ENCODE results near the gene GPR176.

The GPR176 gene

GRCh38 chr15:39937696-39938095, 17.6 kb upstream of the GPR176 start:
- TF ChIP-seq CTCF (IDR thresholded peaks at IDR 0.05; ENCODE audit: control insufficient read depth, insufficient read depth, low read depth, low read length, missing control alignments), result no peak

GRCh38 chr15:39936681-39937080, 16.6 kb upstream of the GPR176 start:
- no peak for TF ChIP-seq CTCF (IDR thresholded peaks at IDR 0.05; ENCODE audit: control insufficient read depth, insufficient read depth, low read depth, low read length, missing control alignments)
- no peak for DNase-seq (ENCODE audit: low read depth)
- H3K4me3 ChIP-seq (ENCODE audit: control insufficient read depth, low read depth, low read length), result no peak overlapping the region

More at GRCh38 chr15:39937696-39938095, 17.6 kb upstream of the GPR176 start:
- no peak for DNase-seq (ENCODE audit: low read depth)
- no peak overlapping the region for H3K4me3 ChIP-seq (ENCODE audit: control insufficient read depth, low read depth, low read length)

GRCh38 chr15:39936187-39936586, 16.1 kb upstream of the GPR176 start:
- H3K4me3 ChIP-seq (ENCODE audit: control insufficient read depth, low read depth, low read length), result no peak overlapping the region
- no peak for DNase-seq (ENCODE audit: low read depth)
- TF ChIP-seq CTCF (IDR thresholded peaks at IDR 0.05; ENCODE audit: control insufficient read depth, insufficient read depth, low read depth, low read length, missing control alignments), result no peak

DNA sequence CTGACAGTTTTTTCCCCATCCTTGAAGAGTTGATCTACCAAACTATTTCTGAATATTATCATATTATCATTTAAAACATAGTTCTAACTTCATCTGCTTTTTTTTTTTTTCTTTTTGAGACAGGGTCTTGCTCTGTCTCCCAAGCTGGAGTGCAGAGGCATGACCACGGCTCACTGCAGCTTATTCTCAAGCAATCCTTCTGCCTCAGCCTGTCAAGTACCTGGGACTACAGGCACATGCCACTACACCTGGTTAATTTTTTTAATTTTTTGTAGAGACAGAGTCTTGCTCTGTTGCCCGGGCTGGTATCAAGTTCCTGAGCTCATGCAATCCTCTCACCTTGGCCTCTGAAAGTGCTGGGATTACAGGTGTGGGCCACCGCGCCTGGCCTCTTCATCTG, 15.2 kb upstream of the GPR176 start:
- TF ChIP-seq CTCF (IDR thresholded peaks at IDR 0.05; ENCODE audit: control insufficient read depth, insufficient read depth, low read depth, low read length, missing control alignments), result no peak
- no peak overlapping the region for H3K4me3 ChIP-seq (ENCODE audit: control insufficient read depth, low read depth, low read length)
- no peak for DNase-seq (ENCODE audit: low read depth)

DNA sequence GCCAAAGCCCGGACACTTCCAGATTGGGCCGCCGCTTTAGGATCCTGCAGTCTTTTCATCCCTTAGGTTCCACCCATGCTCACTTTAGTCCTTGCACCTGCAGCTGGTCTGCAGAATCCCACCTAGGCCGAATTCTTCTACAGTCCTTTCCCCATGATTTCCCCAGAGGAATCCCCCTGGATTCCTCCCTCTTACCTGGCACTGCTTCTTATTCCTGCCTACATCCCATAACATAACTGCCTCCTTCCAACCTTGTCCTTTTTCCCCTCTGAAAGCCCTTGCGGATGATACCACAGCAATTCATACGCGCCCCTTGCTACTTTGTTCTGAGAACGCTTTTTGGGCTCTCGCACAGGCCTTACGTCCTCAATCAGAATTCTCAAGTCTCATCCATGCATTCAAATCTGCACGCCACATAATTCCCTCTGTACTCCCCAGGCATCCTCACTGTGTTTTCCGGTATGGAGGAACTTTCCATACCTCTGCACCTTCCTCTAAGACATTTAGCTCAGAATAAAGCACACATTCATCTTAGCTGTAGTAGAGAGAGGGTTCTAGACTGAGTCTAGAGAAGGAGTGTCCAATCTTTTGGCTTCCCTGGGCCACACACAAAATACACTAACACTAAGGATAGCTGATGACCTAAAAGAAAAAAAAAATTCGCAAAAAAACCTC, 14.5 kb upstream of the GPR176 start:
- no peak for TF ChIP-seq CTCF (IDR thresholded peaks at IDR 0.05; ENCODE audit: control insufficient read depth, insufficient read depth, low read depth, low read length, missing control alignments)
- H3K4me3 ChIP-seq (ENCODE audit: control insufficient read depth, low read depth, low read length), result peak overlapping the region; percentile 66
- no peak for DNase-seq (ENCODE audit: low read depth)

DNA sequence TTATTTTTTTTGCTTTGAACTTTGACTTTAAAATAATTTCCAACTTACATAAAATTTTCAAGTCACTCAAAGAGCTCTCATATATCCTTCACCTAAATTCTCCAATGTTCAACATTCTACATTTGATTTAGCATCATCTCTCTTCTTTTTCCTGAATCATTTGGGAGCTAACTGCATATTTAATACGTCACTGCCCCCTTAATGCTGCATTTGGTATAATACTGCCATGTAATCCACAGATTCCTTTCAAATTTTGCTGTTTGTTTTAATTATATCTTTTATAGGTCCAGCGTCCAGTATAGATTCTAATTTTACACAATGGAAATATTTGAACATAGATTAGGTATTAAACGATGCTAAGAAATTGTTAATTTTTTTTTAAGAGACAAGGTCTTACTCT, 11.5 kb upstream of the GPR176 start:
- TF ChIP-seq CTCF (IDR thresholded peaks at IDR 0.05; ENCODE audit: control insufficient read depth, insufficient read depth, low read depth, low read length, missing control alignments), result no peak
- H3K4me3 ChIP-seq (ENCODE audit: control insufficient read depth, low read depth, low read length), result no peak overlapping the region
- DNase-seq (ENCODE audit: low read depth), result no peak

Data from AG09309 (cell line).